ENCODE measurements around the gene PGBD5. TPM values are rescaled to one million over a fixed set of nuclear protein-coding genes. Genes with fewer than 3 reads are reported as not detected.

PGBD5 gene
- polyA plus RNA-seq, 1 of the 3 experiments (the other 2 are of a cell fraction), result 0.15 TPM

- TF ChIP-seq REST (IDR thresholded peaks at IDR 0.05; ENCODE audit: low read depth, low read length) (no peak), RAD21 (IDR thresholded peaks at IDR 0.05; ENCODE audit: low read length) (peak; percentile 98), RCOR1 (IDR thresholded peaks at IDR 0.05; ENCODE audit: low read length) (0 out of 2 replicates have a peak, but pooled peaks have one; percentile 11), SIN3A (IDR thresholded peaks at IDR 0.05; ENCODE audit: borderline replicate concordance, low read depth, low read length) (no peak), TEAD4 (IDR thresholded peaks at IDR 0.05; ENCODE audit: borderline replicate concordance, insufficient read depth) (no peak), PBX3 (IDR thresholded peaks at IDR 0.05) (no peak), ELF1 (IDR thresholded peaks at IDR 0.05) (no peak)
Measured at GRCh38 chr1:230310381-230311163, 115.6 kb downstream of the PGBD5 start (continued).

- DNase-seq, result no peak
- Histone ChIP-seq H3K9me3 (no peaks in the 10 kb centered on the region), H3K4me1 (ENCODE audit: control insufficient read depth in 1 of 2, insufficient read depth in 2 of 2, low read depth in 1 of 2, low read length in 1 of 2) (peaks cover 0 to 9% of the 10 kb centered on the region in 2 experiments; a peak in 2 of 4 replicates), H3K4me3 (ENCODE audit: low read depth in 2 of 2, low read length in 1 of 2) (no peak overlapping the region), H3K36me3 (replicated peaks in 1 of 2; ENCODE audit: control insufficient read depth in 1 of 2, insufficient read depth in 2 of 2, low read length in 1 of 2) (no peaks in the 10 kb centered on the region), H3K27me3 (ENCODE audit: insufficient read depth) (no peaks in the 10 kb centered on the region), H3K79me2 (ENCODE audit: insufficient read depth) (no peaks in the 10 kb centered on the region), H3F3A (replicated peaks; ENCODE audit: insufficient read depth) (no peaks in the 10 kb centered on the region), H3K4me2 (no peak overlapping the region), H3K9ac (no peak overlapping the region), H4K20me1 (ENCODE audit: insufficient read depth) (no peaks in the 10 kb centered on the region), H2AFZ (ENCODE audit: low read depth) (no peak overlapping the region), H3K9me2 (no peaks in the 10 kb centered on the region), H3K27ac (ENCODE audit: low read depth in 2 of 2, low read length in 1 of 2) (no peak overlapping the region)
- WGBS (ENCODE audit: low lambda C conversion rate), result 73% methylated on average over 15 of the region's 15 CpGs
- TF ChIP-seq RXRA (IDR thresholded peaks at IDR 0.05; ENCODE audit: borderline replicate concordance, low read depth) (no peak), EP300 (IDR thresholded peaks at IDR 0.05; ENCODE audit: borderline replicate concordance in 1 of 2, low read depth in 1 of 2, low read length in 1 of 2) (no peak), FOSL2 (IDR thresholded peaks at IDR 0.05; ENCODE audit: borderline replicate concordance, low read depth) (no peak), NFIC (IDR thresholded peaks at IDR 0.05; ENCODE audit: borderline replicate concordance) (no peak), GATA2 (CRISPR knock-in tag; IDR thresholded peaks at IDR 0.05) (no peak), ZBTB33 (IDR thresholded peaks at IDR 0.05; ENCODE audit: borderline replicate concordance, low read depth) (no peak), FOXJ3 (CRISPR knock-in tag; IDR thresholded peaks at IDR 0.05) (no peak), SMC3 (IDR thresholded peaks at IDR 0.05; ENCODE audit: low read depth, low read length) (no peak)
- ChIA-PET CTCF (interaction anchor here (0.6 to 2.8 kb wide), 11 partner anchors 9 to 730 kb away, joined by 3 to 12 read pairs (median 4); no protein-coding TSS in a partner anchor), POLR2A (no interaction called here)
Measured at GRCh38 chr1:230309646-230310177, 116.4 kb downstream of the PGBD5 start.

Data from SK-N-SH (cell line).